SK-N-MC (cell line): Measurements from ENCODE around the gene SFRP5.

Source experiments
- EZH2 ChIP-seq: fragments of 200-600 bp; sonication (generic); IDR thresholded peaks from one replicate; pipeline ENCODE4 v1.6.1; 2017; ENCODE audit warnings: antibody characterized with exemption
- FOXP2 ChIP-seq: optimal IDR thresholded peaks from 2 replicates; pipeline ENCODE3; 2011; ENCODE audit warnings: mild to moderate bottlenecking, moderate library complexity; ENCODE audit not compliant: insufficient read depth; ENCODE audit errors: extremely low read length, control extremely low read depth
- POLR2AphosphoS5 ChIP-seq: IDR thresholded peaks from 2 replicates; pipeline ENCODE4 v1.6.1; 2012; ENCODE audit warnings: mild to moderate bottlenecking, low read depth, low read length, borderline replicate concordance

GRCh38 chr10:97770255-97770654 lies 1.5 kb downstream of the SFRP5 start:
- TF ChIP-seq POLR2AphosphoS5 (no peak), EZH2 (no peak), FOXP2 (no peak)
